NCI-H146 treated with DMSO at 0.1 percent for 48 hours (cell line): Measurements from ENCODE around the gene SLC17A5.
"Not testable (repeated sequence)": the region's sequence is repeated elsewhere in the genome, so short reads cannot be mapped to it uniquely, and the experiment has no call there.

Experiments
- DNase-seq: peaks from one replicate; lab custom pipeline; 2025; ENCODE audit not compliant: unreplicated experiment; lab: John Stamatoyannopoulos, UW

The SLC17A5 gene, protein sequence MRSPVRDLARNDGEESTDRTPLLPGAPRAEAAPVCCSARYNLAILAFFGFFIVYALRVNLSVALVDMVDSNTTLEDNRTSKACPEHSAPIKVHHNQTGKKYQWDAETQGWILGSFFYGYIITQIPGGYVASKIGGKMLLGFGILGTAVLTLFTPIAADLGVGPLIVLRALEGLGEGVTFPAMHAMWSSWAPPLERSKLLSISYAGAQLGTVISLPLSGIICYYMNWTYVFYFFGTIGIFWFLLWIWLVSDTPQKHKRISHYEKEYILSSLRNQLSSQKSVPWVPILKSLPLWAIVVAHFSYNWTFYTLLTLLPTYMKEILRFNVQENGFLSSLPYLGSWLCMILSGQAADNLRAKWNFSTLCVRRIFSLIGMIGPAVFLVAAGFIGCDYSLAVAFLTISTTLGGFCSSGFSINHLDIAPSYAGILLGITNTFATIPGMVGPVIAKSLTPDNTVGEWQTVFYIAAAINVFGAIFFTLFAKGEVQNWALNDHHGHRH

DNA sequence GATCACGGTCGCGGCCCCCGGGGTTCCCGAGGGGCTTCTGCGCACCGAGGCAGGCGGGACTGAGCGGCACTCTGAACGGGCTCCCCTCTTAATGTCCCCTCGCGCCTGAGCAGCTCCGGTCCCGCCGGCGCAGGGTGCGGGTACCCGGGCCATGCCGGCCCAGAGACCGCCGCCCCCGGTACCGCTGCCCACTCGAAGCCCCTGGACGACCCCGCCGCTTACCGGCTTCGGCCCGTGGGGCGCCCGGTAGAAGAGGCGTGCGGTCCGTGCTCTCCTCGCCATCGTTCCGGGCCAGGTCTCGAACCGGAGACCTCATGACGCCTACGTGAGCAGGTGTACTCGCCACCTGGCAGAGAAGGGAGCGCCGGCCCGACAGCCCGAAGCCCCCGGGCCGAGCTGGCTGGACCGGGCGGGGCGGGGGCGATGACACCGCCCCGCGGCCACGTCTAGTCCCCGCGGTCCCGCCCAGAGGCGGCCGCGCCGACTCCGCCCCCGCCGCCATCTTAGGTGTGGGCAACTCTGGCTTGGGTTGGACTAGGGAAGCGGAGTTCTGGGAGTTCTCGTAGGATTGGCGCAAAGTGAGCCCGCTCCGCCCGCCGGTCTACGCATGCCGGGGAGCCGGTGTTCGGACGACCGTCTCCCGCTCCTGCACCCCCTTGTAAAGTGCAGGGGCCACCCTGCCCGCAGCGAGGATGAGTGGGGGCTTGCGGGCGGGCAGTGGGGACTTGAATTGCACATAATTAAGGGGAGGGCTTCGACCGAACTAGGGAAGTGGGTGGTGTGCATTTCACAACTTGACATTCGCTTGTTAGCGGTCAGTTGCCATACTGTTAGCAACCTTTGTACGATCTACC, at the start of gene SLC17A5:
SLC17A5 (minus strand) TSS at position 422 of the 854 bp plus-strand sequence; CDS start at position 316, 106 bp downstream.
- DNase-seq = peak; percentile 93

DNA sequence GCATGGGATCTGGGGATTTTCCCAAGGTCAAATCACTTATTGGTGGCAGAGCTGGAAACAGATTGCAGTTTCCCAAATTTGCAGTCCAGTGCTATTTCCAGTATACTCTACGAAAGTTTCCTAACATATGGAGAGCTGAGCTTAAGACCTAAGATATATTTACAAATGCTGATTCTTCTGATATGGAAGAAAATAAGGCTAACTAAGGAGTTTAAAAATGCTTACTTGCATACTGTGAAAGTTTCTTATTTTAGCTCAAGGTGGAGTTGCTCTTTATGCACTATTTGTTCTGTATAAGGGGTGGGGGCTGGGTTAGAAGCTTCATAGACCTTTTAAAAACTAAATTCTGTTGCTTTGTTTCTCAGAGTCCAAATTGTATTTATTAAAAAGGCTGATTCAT, 49.7 kb upstream of the SLC17A5 start:
- no peak for DNase-seq

DNA sequence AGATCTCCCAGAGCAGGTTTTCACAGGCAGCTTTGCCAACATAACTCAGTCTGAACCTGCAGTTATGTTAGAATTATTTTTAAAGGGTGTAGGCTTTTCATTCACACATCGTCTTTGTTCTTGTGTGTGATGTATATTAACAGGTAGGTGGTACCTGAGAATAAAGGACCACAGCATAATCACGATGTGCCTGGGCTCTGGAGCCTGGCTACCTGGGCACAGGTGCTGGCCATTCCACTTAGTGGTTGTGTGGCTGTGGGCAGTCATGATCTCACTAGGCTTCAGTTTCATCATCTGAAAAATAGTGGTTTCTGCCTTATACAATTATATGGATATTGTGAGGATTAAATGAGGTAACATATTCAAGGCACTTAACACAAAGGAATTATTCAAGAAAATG, 48.7 kb upstream of the SLC17A5 start:
- DNase-seq = no peak

DNA sequence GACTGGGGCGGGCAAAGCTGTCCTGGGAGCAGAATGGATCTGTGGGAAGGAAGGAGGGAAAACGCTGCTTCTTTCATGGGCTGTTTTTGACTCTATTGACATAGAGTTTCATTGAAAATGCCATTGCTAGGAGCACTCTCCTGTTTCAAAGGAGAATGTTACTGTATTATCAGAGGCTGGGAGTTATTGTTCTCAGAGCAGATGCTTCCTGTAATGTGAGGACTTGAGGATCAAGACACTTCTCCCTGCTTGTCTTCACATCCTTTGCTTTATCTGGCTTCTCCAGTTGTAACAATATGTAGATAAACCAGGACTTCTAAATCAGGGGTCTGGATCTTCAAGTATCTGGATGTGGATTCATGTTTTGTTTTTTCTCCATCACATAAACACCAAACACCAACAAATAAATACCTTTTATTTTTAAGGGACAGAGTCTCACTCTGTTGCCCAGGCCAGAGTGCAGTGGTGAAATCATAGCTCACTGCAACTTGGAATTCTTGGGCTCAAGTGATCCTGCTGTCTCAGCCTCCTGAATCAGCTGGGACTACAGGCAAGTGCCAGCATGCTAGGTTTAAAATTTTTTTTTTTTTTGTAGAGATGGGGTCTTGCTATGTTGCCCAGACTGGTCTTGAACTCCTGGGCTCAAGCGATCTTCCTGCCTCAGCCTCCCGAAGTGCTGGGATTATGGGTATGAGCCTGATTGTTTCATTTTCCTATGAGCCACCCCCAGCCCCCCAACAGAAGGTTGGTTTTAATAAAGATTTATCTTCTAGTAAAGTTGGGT, 46.1 kb upstream of the SLC17A5 start:
- no peak for DNase-seq

DNA sequence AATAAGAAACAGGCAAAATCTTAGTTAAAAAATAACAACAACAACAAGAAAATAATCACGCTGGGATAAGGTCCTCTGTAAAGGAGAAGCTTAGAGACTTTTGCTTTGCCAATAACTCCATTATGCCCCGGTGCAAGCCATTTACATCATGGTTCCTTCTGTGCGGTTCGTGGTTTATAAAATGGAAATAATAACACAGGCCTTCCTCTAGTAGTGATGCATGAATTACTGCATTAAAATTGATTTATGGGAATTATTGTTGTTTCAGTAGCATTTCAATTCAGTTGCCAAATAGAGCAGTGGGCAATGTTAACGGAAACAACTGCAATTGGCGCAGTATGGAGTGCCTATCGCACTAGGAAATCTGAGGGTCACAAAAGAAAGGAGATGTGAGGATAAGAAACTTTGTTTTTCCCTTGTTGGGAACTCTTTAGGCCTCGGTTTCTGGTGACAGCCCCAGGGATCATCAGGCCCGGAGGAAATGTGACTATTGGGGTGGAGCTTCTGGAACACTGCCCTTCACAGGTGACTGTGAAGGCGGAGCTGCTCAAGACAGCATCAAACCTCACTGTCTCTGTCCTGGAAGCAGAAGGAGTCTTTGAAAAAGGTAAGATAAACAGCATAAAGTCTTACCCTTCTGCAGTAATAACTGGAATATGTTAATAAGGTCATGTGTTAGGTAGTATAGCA, 43.3 kb upstream of the SLC17A5 start:
- no peak for DNase-seq

DNA sequence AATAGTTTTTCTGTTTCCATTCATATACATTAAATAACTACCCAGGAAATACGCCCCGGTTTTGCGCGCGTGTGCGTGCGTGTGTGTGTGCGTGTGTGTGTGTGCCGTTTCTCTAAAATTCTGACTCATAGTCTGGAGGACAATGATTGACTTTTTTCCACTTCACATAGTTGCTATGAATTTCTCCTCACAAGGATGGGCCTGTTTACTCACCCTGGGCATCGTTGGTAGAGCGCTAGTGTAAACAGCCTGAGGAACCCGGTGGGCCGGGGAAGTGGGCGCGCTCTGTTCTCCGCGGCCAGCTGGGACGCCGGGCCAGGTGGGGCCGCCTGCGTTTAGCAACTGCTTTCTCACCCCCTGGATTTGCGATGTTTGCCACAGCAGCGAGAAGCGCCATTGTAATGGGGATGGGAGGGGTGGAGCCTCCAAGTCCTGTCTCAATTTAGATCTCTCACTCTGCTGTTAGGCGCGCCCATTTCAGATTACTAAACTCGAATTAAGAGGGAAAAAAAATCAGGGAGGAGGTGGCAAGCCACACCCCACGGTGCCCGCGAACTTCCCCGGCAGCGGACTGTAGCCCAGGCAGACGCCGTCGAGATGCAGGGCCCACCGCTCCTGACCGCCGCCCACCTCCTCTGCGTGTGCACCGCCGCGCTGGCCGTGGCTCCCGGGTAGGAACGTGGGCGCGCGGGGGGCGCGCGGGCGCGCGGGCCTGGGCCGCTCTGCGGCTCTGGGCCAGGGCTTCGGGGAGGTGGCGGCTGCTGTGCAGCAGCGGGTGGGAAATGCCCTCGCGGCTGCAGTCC, 42.0 kb upstream of the SLC17A5 start, which contains the start of gene CD109:
CD109 (plus strand) TSS at position 585 of the 803 bp plus-strand sequence; CDS start at position 598, 13 bp downstream.
- peak; percentile 25 for DNase-seq

DNA sequence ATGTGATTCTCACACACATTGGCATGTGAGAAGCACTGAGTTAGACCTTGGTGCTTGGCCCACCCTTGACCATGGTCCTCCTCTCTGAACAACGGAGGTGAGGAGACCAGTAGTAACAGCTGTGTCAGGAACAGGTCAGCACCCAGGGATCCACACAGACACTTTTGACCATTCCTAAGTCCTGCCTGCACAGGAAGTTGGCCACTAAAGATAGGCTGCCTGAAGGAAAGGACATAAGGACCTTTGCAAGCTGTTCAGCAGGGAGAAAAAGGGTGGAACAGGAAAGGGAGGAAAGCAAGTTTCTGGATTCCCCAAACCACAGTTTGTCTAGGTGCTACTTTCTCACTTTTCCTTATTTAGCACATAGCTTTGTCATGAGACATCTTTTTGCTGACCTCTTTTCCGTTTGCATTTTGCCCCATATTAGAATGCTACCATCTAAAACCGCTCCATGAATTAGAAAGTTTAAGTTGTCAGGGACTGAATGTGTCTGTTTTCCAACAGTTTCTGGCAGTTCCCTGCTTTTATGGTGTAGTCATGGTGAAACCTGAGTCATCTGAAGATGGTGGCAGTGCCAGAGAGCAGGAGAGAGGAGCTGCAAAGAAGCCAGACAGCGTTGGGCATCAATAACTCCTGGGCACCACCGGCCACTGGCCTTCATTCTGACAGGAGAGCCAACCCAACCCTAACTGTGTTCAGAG, 41.1 kb upstream of the SLC17A5 start:
- DNase-seq = no peak

DNA sequence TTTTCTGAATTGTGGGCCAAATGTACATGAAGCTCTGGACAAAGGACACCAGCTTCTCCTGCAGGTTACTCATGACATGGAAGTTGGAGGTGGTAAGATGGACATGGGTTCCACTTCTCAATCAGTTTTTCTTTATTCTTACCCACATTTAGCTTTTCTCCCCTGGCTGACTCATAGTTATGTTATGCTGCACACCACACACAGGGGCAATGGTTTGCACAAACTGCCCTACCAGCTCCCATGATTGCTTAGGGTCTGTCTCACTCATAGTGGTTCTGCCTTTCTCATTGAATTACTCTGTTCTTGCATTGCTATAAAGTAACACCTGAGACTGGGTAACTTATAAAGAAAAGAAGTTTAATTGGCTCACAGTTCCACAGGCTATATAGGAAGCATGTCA, 37.7 kb upstream of the SLC17A5 start:
- DNase-seq = no peak

DNA sequence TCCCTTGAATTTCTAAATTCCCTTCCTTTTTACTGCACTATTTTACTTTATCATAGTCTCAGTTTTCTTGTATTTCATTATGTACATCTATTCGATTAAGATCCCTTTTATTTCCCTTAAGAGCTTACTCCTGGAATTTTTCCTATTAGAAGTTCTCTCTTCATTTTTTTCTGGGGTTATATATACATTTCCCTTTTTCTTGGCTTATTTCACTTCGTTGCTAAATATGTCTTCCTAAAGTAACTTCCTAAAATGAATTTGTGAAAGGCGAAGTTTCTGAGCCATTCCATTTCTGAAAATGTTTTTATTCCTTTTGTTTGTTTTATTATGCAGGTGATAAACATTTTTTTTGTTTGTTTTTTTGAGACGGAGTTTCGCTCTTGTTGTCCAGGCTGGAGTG, 36.3 kb upstream of the SLC17A5 start:
- no peak for DNase-seq

DNA sequence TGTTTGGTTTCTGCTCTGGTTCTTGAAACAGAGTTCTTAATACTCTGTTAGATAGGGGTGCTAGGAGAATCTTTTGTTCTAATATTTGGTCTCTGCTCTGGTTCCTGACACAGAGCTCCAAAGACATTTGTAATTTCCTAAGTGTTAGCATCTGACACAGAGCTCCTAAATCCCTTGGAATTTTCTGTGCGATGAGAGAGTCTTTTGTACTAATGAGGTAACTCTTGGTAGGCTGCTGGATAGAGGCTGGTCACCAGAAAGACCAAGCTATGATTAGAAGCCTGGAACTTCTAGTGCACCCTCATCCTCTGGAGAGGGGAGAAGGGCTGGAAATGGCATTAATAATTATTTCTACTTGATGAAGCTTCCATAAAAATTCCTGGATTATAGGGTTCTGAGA, 34.6 kb upstream of the SLC17A5 start:
- DNase-seq = no peak

DNA sequence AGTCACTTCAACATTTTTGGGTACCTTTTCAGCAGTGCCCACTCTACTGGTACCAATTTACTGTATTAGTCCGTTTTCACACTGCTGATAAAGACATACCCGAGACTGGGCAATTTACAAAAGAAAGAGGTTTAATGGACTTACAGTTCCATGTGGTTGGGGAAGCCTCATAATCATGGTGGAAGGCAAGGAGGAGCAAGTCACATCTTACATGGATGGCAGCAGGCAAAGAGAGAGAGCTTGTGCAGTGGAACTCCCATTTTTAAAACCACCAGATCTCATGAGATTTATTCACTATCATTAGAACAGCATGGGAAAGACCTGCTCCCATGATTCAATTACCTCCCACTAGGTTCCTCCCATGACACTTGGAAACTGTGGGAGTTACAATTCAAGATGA, 29.8 kb upstream of the SLC17A5 start:
- not testable (repeated sequence) for DNase-seq

DNA sequence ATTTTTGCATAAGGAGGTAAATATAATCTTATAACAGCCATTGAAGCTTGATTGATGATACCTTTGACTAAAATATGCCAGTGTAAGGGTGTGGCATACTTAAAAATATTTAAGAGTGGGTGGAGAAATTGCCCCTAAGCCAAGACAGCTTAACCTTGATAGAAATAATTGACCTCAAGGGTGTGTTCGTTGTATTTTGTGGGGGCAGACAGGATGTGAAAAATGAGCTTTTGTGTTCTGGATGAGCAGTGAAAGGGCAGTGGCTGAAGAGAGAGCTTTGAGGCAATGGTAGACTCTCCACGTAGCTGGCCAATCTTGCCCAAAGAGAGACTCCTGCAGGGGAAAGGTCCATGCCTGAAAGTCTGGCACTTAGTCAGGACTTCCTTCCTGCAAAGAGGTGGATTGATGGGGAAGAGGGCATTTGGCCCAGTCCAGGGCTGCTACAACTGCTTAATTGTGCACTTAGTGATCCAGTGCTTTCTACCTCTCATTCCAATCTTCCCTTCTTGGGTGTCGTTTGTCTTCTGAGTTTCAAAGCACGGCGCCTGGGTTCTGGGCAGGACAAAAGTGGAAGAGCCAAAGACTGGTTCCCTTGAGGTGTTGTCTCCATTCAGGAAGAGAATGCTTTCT, 26.6 kb upstream of the SLC17A5 start:
- DNase-seq = no peak

DNA sequence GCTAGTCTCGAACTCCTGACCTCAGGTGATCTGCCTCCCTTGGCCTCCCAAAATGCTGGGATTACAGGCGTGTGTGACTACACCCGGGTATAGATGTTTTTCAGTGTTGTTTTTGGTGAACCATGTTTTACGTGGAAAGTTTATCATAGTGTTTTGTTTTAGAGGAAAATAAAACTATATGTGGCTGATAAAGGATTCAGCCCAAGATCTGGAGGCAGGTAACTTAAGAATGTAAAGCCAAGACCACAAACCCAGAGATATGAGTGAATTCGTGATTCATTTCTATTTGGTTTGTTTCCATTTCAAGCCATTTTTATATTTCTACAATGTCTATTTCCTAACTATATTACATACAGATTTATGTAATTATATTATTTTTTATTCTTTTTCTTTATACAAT, 26.1 kb upstream of the SLC17A5 start:
- DNase-seq = not testable (repeated sequence)

DNA sequence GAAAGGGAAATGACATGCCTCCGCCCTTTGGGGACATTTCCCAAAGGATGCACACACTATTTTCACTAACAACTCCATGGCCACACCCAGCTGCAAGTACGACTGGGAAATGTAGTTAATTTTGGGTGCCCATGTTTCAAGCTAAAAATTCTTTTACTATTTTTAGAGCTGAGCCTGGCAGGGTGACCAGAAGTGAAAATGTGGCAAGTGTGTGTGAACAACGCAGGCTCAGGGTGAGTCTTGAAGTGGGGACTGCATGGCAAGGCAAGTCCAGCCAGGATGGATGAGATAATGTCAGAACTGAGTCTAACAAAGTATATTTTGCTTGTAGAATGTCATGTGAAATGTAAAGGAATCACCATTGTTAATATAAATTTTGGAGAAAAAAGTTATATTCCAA, 25.2 kb upstream of the SLC17A5 start:
- no peak for DNase-seq

DNA sequence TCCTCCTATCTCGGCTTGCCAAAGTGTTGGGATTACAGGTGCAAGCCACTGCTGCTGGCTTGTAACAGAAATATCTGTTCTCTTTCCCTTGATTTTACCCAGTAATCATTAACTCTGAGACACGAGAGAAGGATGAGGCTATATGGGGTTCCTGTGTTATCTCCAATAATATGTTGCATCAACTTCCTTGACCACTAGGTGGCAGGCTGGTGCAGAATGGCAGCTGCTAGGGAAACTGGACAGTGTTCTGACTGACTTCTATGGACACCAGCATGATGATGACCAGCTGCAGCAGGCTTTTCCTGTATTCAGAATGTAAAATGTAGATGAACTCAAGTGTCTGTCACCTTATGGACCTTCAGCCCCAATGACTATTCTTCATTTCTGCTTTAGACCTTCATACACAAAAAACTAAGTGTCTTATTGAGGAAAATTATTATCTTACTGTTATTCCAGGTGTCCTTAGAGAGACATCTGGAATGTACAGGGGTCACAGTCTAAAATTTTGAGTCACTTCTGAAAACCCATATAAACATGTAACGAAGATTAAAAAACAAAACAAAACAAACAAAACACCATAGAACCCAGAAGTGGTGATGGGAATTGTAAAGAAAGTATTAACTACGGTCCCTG, 21.8 kb upstream of the SLC17A5 start:
- peak; percentile 29 for DNase-seq

DNA sequence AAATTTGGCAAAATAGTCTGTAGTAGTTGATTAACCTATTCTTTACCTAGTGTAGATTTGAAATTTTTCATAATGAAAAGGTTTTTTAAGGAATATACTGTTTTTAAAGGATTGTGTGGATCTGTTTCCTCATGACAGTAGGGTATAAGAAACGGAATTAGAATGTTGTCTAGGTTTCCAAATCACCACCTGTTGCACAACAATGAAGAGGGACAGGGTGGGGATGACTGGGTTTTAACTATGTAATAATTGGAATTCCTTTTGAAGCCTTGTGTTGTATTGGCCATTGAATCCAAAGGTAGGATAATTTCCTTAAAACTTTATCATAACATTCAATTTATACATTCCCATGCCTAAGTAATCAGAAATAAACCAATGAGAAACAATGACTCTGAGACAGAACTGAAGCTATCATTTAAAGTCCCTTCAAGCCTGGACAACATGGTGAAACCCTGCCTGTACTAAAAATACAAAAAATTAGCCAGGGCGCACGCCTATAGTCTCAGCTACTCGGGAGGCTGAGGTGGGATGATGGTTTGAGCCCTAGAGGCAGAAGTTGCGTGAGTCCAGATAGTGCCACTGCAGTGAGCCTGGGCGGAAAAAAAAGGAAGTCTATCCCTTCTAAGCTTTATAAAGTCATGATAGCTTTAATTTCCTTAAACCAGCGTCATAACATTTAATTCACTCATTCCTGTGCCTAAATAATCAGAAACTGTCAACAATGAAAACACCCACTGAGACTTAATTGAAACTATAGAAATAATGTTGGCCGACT, 18.3 kb upstream of the SLC17A5 start:
- no peak for DNase-seq

DNA sequence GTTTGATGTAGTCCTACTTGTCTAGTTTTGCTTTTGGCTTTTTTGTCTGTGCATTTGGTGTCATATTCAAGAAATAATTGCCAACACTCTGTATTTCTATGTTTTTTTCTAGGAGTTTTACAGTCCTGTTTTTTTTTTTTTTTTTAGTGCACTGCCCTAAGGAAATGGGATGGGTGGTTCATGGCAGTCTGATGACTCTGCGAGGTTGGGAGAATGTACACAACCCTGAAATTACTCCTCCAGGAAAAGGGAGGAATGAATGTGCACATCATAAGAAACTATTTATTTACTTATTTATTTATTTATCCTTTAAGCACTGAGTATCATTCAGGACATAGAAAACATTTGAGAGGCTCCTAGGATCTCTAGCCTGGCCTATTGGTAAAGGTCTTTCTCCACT, 15.2 kb upstream of the SLC17A5 start:
- DNase-seq = no peak
